ENCODE results near the gene PRKAB2. TPM values are rescaled to one million over a fixed set of nuclear protein-coding genes. Genes with fewer than 3 reads are reported as not detected.

The PRKAB2 gene
- total RNA-seq, 1 experiment from 2014 or later, result 12.6 TPM

DNA sequence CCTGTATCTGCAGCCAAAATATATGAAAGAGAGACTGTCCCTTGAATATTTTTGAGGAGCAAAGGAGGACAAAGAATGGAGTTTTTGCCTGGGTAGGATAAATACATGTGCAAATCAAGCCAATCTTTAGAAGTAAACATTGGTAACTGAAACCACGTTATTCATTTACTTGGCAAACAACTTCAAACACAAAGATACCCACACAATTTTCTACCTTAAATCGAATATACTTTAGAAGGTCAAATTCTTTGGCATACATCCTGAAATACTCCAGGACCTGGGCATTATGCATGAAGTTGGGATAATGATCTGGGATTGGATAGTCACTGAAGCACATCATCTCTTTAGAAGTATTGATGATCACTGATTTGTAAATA lies 43.3 kb upstream of the PRKAB2 start:
- Mint-ChIP-seq H3K27me3 (ENCODE audit: unreplicated experiment) (no peaks in the 10 kb centered on the region), H3K9me3 (ENCODE audit: low read depth, unreplicated experiment) (no peaks in the 10 kb centered on the region), H3K27ac (ENCODE audit: unreplicated experiment) (no peak overlapping the region), H3K36me3 (ENCODE audit: insufficient read depth, unreplicated experiment) (no peaks in the 10 kb centered on the region), H3K4me3 (ENCODE audit: low read depth, unreplicated experiment) (no peak overlapping the region), H3K4me1 (ENCODE audit: low read depth, unreplicated experiment) (peaks cover 17% of the 10 kb centered on the region)
- TF ChIP-seq CTCF (IDR thresholded peaks at IDR 0.05; ENCODE audit: unreplicated experiment), result no peak
- no peak for DNase-seq
- intact Hi-C loops (cut with micrococcal nuclease; ENCODE audit: unreplicated experiment), result no loop called here
- CTCF ChIA-PET, result interaction anchor here (1.3 kb wide), 1 partner anchor 27 kb away, joined by 5 read pairs; no protein-coding TSS in a partner anchor
- BruUV-seq (replicated peaks), result no TSS peak

DNA sequence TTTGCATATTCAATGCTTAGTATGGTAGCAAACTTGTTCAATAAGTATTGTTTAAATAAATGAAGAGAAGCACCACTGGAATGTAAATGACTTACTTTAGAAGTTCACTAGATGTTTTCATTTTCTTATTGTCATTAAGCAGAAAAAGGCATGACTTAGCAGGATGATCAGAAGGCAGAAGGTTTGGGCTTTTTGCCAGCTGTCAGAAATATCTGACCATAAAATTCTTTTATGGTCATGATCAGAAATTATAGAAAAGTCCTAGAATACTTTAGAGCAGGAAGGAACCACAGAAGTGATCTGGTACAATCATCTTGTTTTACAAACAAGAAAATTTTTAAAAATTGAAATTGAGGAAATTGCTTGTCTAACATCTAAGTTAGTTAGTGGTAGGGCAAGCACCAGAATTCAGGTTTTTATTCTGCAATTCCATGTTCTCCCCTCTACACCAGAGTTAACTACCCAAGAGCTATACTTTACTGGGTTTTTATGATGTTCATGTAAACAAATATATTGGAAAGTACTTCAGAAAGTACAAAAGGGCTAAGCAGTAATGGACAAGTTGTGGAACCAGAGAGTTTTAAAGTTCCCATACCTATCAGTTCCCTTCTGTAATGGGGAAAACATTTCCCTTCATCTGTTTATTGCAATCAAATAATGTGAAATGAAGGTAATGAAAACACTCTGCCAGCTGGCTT lies 42.7 kb upstream of the PRKAB2 start:
- no peak overlapping the region for H3K27ac Mint-ChIP-seq (ENCODE audit: unreplicated experiment)
- no peak for TF ChIP-seq CTCF (IDR thresholded peaks at IDR 0.05; ENCODE audit: unreplicated experiment)
- H3K4me3 Mint-ChIP-seq (ENCODE audit: low read depth, unreplicated experiment), result no peak overlapping the region
- no peaks in the 10 kb centered on the region for H3K27me3 Mint-ChIP-seq (ENCODE audit: unreplicated experiment)
- intact Hi-C loops (cut with micrococcal nuclease; ENCODE audit: unreplicated experiment), result no loop called here
- no TSS peak for BruUV-seq (replicated peaks)
- no peak for DNase-seq
- H3K9me3 Mint-ChIP-seq (ENCODE audit: low read depth, unreplicated experiment), result no peaks in the 10 kb centered on the region
- H3K36me3 Mint-ChIP-seq (ENCODE audit: insufficient read depth, unreplicated experiment), result no peaks in the 10 kb centered on the region
- peaks cover 17% of the 10 kb centered on the region for H3K4me1 Mint-ChIP-seq (ENCODE audit: low read depth, unreplicated experiment)
- CTCF ChIA-PET, result interaction anchor here (1.3 kb wide), 1 partner anchor 27 kb away, joined by 5 read pairs; no protein-coding TSS in a partner anchor

DNA sequence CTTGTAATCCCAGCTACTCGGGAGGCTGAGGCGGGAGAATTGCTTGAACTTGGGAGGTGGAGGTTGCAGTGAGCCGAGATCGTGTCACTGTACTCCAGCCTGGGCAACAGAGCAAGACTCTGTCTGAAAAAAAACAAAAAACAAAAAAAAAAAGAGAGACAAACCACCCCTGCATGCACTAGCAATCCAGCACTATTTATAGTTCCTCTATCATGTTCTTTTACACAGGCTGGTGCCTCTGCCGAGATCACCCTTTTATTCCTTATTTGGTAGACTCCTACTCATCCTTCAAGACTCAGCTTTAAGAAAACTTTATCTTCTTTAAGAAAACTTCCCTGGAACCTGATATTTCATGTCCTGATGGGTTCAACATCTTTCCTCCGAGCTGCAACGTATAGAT lies 42.1 kb upstream of the PRKAB2 start:
- Mint-ChIP-seq H3K27me3 (ENCODE audit: unreplicated experiment) (no peaks in the 10 kb centered on the region), H3K36me3 (ENCODE audit: insufficient read depth, unreplicated experiment) (no peaks in the 10 kb centered on the region), H3K4me1 (ENCODE audit: low read depth, unreplicated experiment) (peaks cover 17% of the 10 kb centered on the region), H3K4me3 (ENCODE audit: low read depth, unreplicated experiment) (no peak overlapping the region), H3K9me3 (ENCODE audit: low read depth, unreplicated experiment) (no peaks in the 10 kb centered on the region), H3K27ac (ENCODE audit: unreplicated experiment) (no peak overlapping the region)
- BruUV-seq (replicated peaks), result no TSS peak
- intact Hi-C loops (cut with micrococcal nuclease; ENCODE audit: unreplicated experiment), result no loop called here
- TF ChIP-seq CTCF (IDR thresholded peaks at IDR 0.05; ENCODE audit: unreplicated experiment), result no peak
- CTCF ChIA-PET, result interaction anchor here (1.3 kb wide), 1 partner anchor 28 kb away, joined by 5 read pairs; no protein-coding TSS in a partner anchor
- DNase-seq, result no peak

GRCh38 chr1:147213271-147213670 lies 41.0 kb upstream of the PRKAB2 start:
- no peaks in the 10 kb centered on the region for H3K9me3 Mint-ChIP-seq (ENCODE audit: low read depth, unreplicated experiment)
- peaks cover 17% of the 10 kb centered on the region for H3K4me1 Mint-ChIP-seq (ENCODE audit: low read depth, unreplicated experiment)
- BruUV-seq (replicated peaks), result no TSS peak
- DNase-seq, result no peak
- H3K27me3 Mint-ChIP-seq (ENCODE audit: unreplicated experiment), result no peaks in the 10 kb centered on the region
- H3K36me3 Mint-ChIP-seq (ENCODE audit: insufficient read depth, unreplicated experiment), result no peaks in the 10 kb centered on the region
- TF ChIP-seq CTCF (IDR thresholded peaks at IDR 0.05; ENCODE audit: unreplicated experiment), result no peak
- no peak overlapping the region for H3K27ac Mint-ChIP-seq (ENCODE audit: unreplicated experiment)
- intact Hi-C loops (cut with micrococcal nuclease; ENCODE audit: unreplicated experiment), result no loop called here
- no peak overlapping the region for H3K4me3 Mint-ChIP-seq (ENCODE audit: low read depth, unreplicated experiment)
- CTCF ChIA-PET, result no interaction called here

Data from Calu3 (cell line).